Ectodermal cell (in vitro differentiated cells): ENCODE measurements around the gene MVD.

ENCODE experiments used
- H3K27ac ChIP-seq: 2 replicates; pipeline ENCODE4 v1.7.0; 2013; ENCODE audit warnings: mild to moderate bottlenecking, low read depth, low read length; ENCODE audit not compliant: insufficient read depth, poor library complexity, severe bottlenecking
- H3K27me3 ChIP-seq: 2 replicates; pipeline ENCODE4 v1.7.0; 2013; ENCODE audit warnings: mild to moderate bottlenecking, low read length; ENCODE audit not compliant: insufficient read depth, control insufficient read depth, poor library complexity, severe bottlenecking
- H3K36me3 ChIP-seq: one replicate; pipeline ENCODE4 v1.7.0; 2013; ENCODE audit warnings: low read length; ENCODE audit not compliant: control insufficient read depth, insufficient read depth
- H3K4me1 ChIP-seq: one replicate; pipeline ENCODE4 v1.7.0; 2013; ENCODE audit warnings: low read length; ENCODE audit not compliant: control insufficient read depth, insufficient read depth
- H3K4me3 ChIP-seq: 2 replicates; pipeline ENCODE4 v1.7.0; 2013; ENCODE audit warnings: low read depth, low read length, control low read depth; ENCODE audit not compliant: insufficient read depth
- H3K9me3 ChIP-seq: 2 replicates; pipeline ENCODE4 v1.7.0; 2013; ENCODE audit warnings: mild to moderate bottlenecking, low read length, moderate library complexity; ENCODE audit not compliant: control insufficient read depth
- WGBS, 2 experiments: methylation state at CpG; one replicate each; pipeline ENCODE4 v1.1.7; 2013; ENCODE audit warnings: missing lambda C conversion rate in 2 of 2; 5-methylcytosine and 5-hydroxymethylcytosine counted together

The MVD gene

DNA sequence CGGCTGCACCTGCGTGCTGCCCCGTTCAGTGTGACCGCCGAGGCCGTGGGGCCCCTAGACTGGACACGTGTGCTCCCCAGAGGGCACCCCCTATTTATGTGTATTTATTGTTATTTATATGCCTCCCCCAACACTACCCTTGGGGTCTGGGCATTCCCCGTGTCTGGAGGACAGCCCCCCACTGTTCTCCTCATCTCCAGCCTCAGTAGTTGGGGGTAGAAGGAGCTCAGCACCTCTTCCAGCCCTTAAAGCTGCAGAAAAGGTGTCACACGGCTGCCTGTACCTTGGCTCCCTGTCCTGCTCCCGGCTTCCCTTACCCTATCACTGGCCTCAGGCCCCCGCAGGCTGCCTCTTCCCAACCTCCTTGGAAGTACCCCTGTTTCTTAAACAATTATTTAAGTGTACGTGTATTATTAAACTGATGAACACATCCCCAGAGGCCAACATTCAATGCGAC lies 22.8 kb downstream of the MVD start:
- Histone ChIP-seq H3K9me3 (no peaks in the 10 kb centered on the region), H3K27ac (no peak overlapping the region), H3K4me3 (no peak overlapping the region), H3K4me1 (no peaks in the 10 kb centered on the region), H3K36me3 (no peaks in the 10 kb centered on the region), H3K27me3 (peaks cover 18% of the 10 kb centered on the region)
- WGBS, 2 experiments = 91 to 92% methylated on average over 11 to 13 of the region's 13 CpGs

DNA sequence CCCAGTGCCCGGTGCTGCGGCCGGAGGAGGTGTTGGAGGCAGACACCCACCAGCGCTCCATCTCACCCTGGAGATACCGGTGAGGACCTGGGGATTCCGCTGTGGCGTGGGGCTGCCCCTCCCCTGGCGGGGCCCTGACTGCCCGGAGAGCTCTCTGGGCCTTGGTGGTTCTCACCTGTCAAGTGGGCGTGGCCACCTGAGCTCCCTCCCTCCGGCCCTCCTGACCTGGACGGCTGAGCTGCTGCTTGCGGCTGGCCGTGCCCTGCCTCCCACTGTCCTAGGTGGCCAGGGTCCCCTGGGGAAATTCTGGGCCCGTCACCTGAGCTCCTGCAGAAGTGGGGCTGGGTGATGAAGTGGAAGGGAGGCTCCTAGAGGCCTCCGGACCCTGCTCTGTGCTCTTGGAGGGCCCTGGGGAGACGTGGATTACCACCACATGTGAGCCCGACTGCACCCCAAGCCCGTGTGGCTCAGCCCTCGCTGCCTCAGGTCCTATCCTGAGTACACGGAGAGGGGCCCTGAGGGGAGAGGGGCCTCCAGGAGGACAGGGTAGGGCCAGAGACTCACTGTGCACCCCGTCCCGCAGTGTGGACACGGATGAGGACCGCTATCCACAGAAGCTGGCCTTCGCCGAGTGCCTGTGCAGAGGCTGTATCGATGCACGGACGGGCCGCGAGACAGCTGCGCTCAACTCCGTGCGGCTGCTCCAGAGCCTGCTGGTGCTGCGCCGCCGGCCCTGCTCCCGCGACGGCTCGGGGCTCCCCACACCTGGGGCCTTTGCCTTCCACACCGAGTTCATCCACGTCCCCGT lies 23.5 kb downstream of the MVD start:
- no peaks in the 10 kb centered on the region for H3K9me3 ChIP-seq
- H3K27me3 ChIP-seq = peaks cover 24% of the 10 kb centered on the region
- H3K36me3 ChIP-seq = no peaks in the 10 kb centered on the region
- H3K4me1 ChIP-seq = peaks cover 6% of the 10 kb centered on the region
- WGBS, 2 experiments = 78 to 82% methylated on average over 45 of the region's 45 CpGs
- H3K4me3 ChIP-seq = no peak overlapping the region
- H3K27ac ChIP-seq = no peak overlapping the region

DNA sequence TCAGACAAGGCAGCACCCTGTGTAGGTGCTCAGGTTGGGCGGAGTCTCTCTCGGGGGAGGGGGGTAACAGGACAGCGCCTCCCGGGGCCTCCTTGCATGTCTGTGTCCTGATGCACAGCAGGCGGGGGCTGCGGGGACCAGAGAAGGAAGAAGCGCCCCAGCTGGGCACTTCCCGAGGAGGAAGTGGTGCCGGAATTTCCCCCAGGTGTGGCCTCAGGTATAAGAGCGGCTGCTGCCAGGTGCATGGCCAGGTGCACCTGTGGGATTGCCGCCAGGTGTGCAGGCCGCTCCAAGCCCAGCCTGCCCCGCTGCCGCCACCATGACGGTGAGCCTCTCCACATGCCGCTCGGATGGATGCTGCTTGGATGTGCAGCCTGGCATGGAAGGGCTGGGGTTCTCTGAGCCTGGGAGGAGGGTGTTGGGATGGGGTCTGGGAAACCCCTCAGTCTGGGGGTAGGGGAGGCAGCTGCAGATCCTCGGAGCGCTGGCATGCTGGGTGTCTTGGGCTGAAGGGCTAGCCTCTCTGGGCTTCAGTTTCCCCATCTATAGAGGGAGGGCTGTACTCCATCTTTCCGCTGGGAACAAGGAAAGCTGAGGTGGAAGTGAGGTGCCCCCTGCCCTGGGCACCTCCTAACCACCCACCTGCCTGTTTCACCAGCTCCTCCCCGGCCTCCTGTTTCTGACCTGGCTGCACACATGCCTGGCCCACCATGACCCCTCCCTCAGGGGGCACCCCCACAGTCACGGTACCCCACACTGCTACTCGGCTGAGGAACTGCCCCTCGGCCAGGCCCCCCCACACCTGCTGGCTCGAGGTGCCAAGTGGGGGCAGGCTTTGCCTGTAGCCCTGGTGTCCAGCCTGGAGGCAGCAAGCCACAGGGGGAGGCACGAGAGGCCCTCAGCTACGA lies 24.3 kb downstream of the MVD start, which contains the start of gene IL17C:
Gene IL17C (plus strand): TSS at position 250 of the 908 bp plus-strand sequence. CDS start 70 bp downstream, at position 320.
- peaks cover 30% of the 10 kb centered on the region for H3K27me3 ChIP-seq
- WGBS, 2 experiments = 77 to 80% methylated on average over 27 of the region's 27 CpGs
- no peaks in the 10 kb centered on the region for H3K36me3 ChIP-seq
- no peak within 1 kb of the TSS for H3K4me3 ChIP-seq
- no peak within 1 kb of the TSS for H3K27ac ChIP-seq
- H3K4me1 ChIP-seq = peaks cover 10% of the 10 kb centered on the region
- H3K9me3 ChIP-seq = no peaks in the 10 kb centered on the region

DNA sequence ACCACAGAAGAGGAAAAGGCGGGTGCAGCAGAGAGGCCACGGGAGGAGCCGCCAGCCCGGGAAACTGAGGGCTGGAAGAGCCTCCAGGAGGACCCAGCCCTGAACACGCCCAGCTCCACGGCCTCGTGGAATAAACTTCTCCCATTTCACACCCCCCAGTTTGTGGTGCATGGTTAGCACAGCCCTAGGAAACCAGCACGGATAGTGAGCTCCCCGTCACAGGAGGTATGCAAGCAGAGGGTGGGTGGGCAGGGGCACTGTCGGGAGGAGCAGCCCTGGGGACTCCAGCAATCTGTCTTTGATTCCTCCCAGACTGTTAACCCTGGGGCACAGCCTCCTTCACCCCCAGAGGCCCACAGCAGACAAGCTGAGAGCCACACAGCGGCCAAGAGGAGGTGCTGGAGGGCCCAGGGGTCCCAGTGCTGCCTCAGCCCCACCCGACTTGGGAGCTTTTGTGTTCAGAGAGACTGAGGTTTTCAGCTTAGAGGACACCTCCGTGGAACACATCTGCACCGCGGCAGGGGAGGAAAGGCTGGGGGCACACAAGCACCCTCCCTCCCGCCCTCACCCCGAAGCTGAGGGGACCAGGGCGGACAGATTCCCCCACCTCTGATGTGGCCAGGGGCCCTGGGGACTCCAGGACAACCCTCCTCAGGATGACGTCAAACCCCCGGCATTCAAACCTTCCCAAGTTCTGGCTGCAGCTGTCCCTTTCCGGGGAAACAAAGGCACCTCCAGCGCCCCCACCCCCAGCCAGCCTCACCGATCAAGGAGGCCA lies 26.2 kb downstream of the MVD start:
- WGBS, 2 experiments = 79 to 80% methylated on average over 23 of the region's 23 CpGs
- Histone ChIP-seq H3K27ac (no peak overlapping the region), H3K4me3 (no peak overlapping the region), H3K27me3 (peaks cover 30% of the 10 kb centered on the region), H3K36me3 (peaks cover 2% of the 10 kb centered on the region), H3K9me3 (no peaks in the 10 kb centered on the region), H3K4me1 (peaks cover 10% of the 10 kb centered on the region)

DNA sequence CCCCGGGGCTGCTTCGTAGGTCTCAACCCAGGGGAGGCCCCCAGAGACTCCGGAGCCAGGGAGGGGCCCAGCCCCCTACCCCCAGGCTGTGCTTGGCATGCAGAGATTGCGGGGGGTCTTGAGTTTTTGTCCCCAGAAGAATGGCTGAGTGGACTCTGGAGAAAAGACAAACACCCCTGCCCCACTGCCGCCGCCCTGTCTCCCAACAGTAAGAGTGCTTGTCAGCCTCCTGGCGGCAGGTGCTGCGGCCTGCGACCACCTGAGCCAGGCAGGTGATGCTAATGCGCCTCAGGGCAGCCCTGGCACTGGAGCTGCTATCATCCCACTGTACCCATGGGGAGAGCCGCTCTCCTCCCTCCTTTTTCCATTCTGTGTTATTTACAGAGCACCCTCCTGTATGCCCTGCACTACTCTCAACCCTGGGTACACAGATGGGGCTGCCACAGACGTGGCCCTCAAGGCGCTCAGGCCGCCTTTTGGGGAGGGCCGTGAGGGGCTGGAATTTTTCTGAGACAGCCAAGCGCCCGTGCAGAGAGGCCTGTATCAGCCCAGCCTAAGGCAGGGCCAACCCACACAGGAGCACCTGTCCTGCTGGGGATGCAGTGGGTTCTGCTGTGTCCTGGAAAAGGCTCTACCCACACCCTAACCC lies 27.1 kb downstream of the MVD start:
- 90 to 93% methylated on average over 17 of the region's 17 CpGs for WGBS, 2 experiments
- H3K27ac ChIP-seq = no peak overlapping the region
- H3K4me3 ChIP-seq = no peak overlapping the region

DNA sequence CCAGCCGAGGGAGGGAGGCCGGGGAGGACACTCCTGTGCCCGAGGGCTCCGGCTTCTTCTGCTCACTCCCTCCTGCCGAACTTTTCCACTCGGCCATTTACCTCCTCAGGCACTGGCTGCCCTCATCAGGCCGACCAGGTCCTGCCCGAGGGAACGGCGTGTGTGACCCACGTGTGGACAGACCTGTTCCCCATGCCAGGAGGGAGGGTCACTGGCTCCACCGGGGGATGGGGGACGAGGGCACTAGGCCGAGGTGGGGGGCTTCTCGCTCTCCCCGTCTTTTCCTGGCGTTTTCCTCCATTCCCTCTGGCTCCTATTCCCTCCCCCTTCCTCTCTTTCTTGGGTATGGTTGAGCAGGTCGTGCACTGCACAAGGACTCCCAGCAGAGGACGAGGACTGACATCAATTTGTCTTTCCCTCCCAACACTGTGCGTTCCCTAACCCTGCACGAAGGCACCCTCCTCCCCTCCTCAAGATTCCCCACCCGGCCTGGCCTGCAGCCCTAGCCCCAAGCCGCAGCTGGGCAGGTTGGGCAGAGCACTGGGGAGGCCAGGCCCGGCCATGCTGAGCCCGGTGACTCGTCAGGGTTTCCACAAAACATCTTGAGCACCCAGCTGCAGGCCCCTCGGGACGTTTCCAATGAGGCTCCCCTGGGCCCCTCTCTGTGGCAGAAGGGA lies 27.8 kb downstream of the MVD start:
- H3K27ac ChIP-seq = no peak overlapping the region
- 31 to 32% methylated on average over 28 of the region's 28 CpGs for WGBS, 2 experiments

More for the DNA sequence above, 27.1 kb downstream of the MVD start:
- H3K9me3 ChIP-seq = no peaks in the 10 kb centered on the region
- H3K4me1 ChIP-seq = peaks cover 10% of the 10 kb centered on the region
- H3K27me3 ChIP-seq = peaks cover 30% of the 10 kb centered on the region
- H3K36me3 ChIP-seq = peaks cover 2% of the 10 kb centered on the region

DNA sequence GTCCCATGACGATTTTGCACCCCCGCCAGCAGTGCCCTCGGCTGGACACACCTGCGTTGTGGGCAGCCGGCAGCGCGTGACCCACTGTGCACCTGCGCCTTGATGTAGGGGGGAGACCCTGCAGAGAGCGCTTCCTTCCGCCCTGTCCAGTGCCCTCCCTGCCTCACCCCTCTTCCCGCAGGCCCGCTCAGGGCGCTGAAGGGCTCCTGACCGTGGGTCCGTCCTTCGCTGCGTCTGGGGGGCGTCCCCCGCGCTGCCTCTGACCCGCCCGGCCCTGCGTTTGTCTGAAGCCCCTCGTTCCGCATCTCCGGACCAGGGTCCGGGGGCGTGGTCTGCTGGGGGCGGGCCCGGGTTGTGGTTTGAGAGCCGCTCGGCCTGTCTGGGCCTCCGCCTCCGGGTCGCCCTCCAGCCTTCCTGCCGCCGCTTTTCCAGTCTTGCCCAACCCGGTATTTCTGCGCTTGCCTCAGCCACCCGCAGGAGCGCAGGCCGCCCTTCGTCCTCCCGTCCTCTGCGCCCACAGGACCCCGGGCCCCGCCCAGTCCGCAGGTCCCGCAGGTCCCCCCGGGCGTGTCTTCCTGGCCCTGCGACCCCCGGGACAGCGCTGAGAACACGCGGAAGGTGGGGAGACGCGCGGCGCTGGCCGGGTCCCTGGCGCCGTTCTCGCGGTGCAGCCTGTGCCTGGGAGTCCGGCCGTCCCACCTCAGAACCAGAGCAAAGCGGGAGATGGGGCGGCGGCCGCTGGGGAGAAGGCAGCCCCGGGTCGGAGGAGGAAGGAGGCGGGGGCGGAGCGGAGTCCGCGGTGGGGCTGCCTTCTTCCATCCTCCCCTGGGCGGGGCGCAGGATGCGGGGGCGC lies 28.5 kb downstream of the MVD start:
- peaks cover 10% of the 10 kb centered on the region for H3K4me1 ChIP-seq
- 3% methylated on average over 82 of the region's 82 CpGs for WGBS, 2 experiments
- no peaks in the 10 kb centered on the region for H3K9me3 ChIP-seq
- peaks cover 27% of the 10 kb centered on the region for H3K27me3 ChIP-seq
- peak overlapping the region; percentile 43 for H3K4me3 ChIP-seq
- peaks cover 2% of the 10 kb centered on the region for H3K36me3 ChIP-seq
- H3K27ac ChIP-seq = no peak overlapping the region

More for the DNA sequence above, 27.8 kb downstream of the MVD start:
- Histone ChIP-seq H3K9me3 (no peaks in the 10 kb centered on the region), H3K27me3 (peaks cover 30% of the 10 kb centered on the region), H3K4me1 (peaks cover 10% of the 10 kb centered on the region), H3K36me3 (peaks cover 2% of the 10 kb centered on the region), H3K4me3 (peak overlapping the region; percentile 43)

DNA sequence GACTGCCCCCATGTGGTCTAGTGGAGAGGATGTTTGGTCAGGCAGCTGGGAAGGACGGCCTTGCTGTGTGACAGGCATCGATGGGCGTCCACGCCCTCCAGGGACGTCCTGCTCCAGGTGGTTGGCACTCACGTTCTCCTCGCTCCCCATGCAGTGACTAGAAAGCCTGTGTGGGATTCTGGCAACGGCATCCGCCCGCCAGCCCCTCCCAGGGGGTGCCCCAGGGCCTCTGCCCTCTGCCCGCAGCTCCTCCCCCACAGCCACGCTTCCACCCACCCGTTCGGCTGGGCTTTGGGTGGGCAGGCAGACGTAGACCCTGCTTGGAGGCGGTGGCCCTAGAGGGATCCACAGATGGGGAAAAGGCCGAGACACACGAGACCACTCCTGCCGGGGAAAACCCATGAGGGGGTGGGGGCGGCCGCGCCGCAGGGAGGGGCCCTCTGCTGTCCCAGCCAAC lies 29.2 kb downstream of the MVD start:
- H3K27me3 ChIP-seq = peaks cover 21% of the 10 kb centered on the region
- WGBS, 2 experiments = 48 to 51% methylated on average over 23 of the region's 23 CpGs
- H3K27ac ChIP-seq = no peak overlapping the region
- peaks cover 2% of the 10 kb centered on the region for H3K36me3 ChIP-seq
- no peak overlapping the region for H3K4me3 ChIP-seq
- peaks cover 10% of the 10 kb centered on the region for H3K4me1 ChIP-seq
- H3K9me3 ChIP-seq = no peaks in the 10 kb centered on the region
